HG03565 (cell line): ENCODE results near the gene NUMA1.

Experiments used
- ATAC-seq: cut with Tn5 transposase; IDR thresholded peaks from one replicate; pipeline ENCODE4 v1.9.1; 2021; ENCODE audit warnings: mild to moderate bottlenecking, moderate library complexity; ENCODE audit not compliant: unreplicated experiment

NUMA1 gene

GRCh38 chr11:72018171-72018570 lies 62.2 kb downstream of the NUMA1 start:
- ATAC-seq: no peak

- ATAC-seq: no peak
Observed at GRCh38 chr11:72015511-72016061, 64.8 kb downstream of the NUMA1 start.

GRCh38 chr11:72014761-72015320 lies 65.5 kb downstream of the NUMA1 start:
- ATAC-seq: no peak

DNA sequence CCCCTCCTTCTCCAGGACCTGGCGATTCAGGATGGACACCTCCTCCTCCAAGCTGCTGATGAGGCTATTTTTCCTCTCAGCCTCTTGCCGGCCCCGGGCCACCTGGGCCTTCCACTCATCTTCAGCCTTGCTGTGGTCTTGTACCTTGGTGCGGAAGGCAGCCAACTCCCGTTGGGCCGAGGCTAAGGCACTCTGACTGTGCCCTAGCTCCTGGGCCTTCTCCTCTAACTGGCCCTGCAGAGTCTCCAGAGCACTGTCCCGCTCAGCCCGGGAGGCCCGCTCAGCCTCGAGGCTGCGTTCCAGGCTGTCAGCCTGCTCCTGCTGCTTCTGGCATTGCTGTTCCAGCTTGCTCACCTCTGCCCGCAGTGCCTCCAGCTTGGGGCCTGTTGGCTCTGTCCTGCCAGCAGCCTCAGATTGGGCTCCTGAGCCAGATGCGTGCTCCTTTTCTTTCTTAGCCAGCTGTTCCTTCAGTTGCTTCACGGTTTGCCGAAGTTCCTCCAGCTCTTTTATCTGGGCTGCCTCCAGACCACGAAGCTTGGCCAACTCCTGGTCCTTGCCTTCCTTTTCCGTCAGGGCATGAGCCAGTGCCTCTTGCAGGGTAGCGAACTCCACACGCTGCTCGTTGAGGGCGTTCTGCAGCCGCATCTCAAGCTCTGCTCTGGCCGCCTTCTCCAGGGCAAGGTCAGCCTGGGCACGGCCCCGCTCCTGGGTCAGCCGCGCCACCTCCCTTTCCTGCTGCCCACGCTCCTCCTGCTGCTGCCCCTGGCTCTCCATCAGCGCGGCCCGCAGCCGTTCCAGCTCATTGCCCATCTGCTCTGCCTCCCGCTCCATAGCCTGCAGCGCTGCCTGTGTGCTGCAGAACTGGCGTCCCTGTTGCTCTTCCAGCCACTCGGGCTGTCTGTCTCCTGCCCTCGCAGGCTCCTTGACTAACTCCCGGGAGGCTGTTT lies 66.3 kb downstream of the NUMA1 start:
- no peak for ATAC-seq

DNA sequence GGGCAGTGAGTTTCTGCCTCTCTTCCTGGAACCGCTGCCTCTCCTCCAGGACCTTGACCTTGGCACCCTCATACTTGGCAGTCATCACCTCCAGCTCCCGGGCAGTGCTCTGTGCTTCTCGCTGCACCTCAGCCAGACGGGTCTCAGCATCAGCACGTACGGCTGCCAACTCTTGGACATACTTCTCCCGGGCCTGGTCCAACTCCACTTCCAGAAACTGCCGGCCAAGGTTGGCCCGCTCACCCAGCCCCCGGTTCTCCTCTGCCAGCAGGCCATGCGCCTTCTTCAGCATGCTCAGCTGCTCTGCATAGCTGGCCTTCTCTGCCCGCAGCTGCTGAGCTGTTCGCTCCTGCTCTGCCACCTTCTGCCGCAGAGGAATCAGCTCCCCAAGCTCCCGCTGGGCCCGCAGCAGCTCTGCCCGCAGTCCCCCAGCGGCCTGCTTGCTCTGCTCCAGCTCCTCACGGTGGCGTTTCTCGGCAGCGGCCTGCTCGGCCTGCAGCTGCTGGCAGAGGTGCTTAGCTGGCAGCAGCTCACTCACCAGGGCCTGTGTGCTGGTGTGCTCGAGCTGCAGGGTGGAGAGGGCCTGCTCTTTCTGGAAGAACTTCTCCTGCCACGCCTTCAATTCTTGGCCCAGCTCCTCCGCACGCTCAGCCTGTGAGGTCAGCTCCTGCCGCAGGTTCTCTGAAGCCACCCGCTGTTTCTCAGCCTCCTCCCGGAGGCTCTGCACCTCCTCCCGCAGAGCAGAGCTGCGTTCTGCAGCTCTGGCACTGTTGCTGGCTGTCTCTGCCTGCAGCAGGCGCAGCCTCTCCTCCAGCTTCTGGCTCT lies 67.2 kb downstream of the NUMA1 start:
- no peak for ATAC-seq

GRCh38 chr11:72012091-72012630 lies 68.2 kb downstream of the NUMA1 start:
- no peak for ATAC-seq

DNA sequence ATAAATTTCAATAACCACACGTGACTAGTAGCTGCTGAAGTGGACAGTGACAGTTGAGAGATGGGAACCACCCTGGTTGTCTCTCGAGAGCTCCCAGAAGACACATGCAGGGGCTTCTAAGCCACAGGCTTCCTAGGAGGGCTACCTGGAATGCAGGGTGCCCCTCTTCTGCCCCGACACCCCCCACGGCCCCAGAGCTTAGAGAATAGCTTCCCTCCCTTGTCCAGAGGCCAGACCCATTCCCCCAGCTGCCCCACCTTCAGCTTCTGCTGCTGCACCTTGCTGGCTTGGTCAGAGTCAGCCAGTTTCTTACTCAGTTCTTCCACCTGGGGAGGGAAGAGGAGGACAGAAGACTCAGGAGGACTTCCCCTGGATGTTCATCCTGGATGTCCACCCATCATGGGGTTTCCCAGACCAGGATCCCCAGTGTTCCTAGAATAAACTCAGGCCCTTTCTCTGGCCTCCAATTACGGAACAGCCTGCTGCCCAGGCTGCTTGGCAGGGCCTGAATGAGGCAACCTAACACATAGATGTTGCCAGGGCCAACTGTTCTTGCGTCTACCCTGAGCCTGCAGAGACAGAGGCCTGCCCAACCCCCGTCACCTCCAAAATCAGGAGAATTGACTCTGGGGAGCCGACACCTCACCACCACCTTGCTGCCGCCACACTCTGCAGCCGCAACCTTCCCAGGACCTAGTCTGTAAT lies 69.7 kb downstream of the NUMA1 start:
- ATAC-seq: no peak

- no peak for ATAC-seq
Observed at GRCh38 chr11:72009156-72009555, 71.2 kb downstream of the NUMA1 start.

DNA sequence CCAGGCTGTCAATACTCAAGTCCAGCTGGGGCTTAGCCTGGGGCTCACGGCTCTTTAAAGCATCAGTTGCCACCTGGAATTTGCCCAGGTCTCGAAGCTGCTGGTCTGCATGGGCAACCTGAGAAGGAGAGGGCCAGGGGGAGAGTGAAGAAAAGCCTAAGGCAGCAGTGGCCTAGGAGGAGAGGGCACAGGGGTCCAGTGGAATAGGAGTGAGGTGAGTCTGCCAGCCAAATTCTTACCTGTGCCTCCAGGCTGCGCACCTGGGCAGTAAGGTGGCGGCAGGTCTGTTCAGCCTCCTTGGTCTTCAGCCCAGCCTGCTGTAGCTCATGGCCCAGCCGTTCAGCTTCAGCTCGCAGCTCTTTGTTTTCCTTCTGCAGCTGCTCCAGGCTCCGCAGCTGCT lies 71.6 kb downstream of the NUMA1 start:
- no peak for ATAC-seq

DNA sequence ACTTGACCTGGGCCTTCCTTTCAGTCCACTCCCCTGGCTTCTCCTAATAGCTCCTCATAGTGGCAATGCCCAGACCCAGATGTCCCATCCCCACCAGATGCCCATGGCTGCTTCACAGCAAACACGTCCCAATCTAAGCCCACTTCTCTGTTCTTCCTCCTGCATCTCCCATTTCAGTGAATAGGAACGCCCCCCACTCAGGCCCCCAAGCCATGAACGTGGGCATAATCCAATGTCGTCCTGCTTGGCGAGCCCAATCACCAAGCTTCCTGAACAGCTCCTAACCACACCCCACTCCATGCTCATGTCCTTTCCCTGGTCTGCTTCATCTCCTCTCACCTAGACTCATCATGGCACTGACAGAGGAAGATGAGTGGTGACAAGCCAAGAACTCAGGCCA lies 72.8 kb downstream of the NUMA1 start:
- ATAC-seq: no peak

- ATAC-seq: no peak
Observed at GRCh38 chr11:72007089-72007476, 73.3 kb downstream of the NUMA1 start.

- ATAC-seq: no peak
Observed at GRCh38 chr11:72006309-72007088, 73.8 kb downstream of the NUMA1 start.

DNA sequence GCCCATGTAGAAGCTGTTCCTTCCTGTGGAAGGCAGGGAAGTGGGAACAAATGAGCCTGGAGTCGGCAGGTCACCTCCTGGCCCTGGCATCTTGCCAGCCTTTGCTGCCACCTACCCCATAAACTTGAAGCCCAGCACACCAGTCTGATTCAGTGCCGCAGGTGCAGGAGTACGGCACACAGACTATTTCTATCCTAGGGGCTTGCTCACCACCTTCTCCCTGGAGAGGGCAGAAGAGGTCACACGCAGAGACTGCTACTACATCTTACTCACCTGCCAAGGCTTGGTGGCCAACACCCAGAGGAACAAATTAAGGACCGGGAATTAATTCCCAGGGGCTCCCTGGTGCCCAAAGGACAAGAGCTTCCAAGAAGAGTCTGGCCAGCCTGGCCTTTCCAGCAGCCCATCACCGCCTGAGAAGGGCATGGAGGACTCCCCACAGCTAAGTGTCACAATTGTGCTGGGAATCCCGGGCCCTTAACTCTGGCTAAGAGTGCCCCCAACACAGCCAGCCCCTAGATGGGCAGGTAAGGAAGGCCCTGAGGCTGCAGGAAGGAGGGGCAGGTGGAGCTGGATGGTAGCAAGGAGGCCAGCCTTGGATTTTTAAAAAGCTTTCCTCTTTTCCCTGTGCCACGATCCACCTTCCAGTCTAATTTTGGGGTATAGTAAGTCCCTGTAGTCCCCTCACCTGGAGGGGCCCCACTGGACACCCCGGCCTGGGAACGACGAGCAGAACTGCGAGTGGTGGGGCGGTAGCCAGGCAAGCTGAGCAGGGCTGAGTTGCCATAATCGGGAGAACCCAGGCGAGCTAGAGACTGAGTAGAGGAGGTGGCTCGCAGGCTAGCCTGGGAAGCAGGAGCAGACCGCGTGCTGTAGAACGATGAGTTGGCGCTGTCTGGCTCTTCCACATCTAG lies 74.7 kb downstream of the NUMA1 start:
- no peak for ATAC-seq

DNA sequence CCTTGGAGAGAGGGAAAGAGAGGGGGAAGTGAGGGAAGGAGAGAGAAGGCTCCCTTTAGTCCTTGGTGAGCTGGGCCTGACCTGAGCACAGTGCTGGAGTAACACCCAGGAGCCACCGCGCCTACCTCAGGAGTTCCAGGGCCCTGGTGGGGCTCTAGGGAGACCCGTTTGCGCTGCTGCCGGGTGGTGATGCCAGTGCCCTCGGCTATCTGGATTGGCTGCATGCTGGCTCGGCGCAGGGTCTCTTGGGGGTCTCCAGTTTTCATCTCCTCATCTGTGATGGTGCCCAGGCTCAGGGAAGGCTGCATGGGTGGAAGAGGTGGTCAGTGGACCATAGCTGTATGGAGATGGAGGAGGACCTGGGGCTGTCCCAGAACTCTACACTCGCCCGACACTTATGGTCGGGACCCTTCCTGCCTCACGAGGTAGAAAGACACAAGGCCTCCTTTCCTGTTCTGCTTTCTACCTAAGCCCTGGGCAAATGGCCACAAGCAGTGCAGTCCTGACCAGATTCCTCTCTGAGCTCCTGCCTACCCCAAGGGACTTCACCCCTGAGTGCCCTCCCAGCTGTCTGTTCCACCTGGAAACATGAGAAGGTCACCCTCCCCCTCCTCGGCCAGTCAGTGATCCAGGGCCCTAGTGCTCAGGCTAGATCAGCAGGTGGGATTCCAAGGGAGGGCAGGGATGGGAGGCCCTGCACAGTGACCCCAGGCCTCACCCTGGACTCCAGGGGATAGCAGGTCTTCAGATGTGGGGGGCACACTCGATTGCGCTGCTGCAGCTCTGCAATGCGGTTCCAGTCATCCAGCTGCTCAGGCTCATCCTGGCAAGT lies 75.6 kb downstream of the NUMA1 start:
- ATAC-seq: no peak

- ATAC-seq: no peak
Observed at GRCh38 chr11:72003776-72004171, 76.6 kb downstream of the NUMA1 start.

GRCh38 chr11:72002841-72003775 lies 77.2 kb downstream of the NUMA1 start:
- no peak for ATAC-seq
